ENCODE results near the gene SLC25A39.

The SLC25A39 gene

GRCh38 chr17:44308865-44309264, 15.8 kb downstream of the SLC25A39 start:
- H3K4me3 ChIP-seq (ENCODE audit: low read length), result no peak overlapping the region
- TF ChIP-seq CTCF (IDR thresholded peaks at IDR 0.05; ENCODE audit: insufficient read depth, low read depth, low read length, missing control alignments), result no peak
- DNase-seq (ENCODE audit: low read depth), result no peak

GRCh38 chr17:44308320-44308818, 16.3 kb downstream of the SLC25A39 start, which contains the start of gene RUNDC3A:
RUNDC3A (plus strand) TSS chr17:44308601; CDS start chr17:44308833, 232 bp downstream.
- H3K4me3 ChIP-seq (ENCODE audit: low read length), result peak within 1 kb of the TSS; percentile 49
- peak; percentile 84 for DNase-seq (ENCODE audit: low read depth)

GRCh38 chr17:44307387-44308186, 17.0 kb downstream of the SLC25A39 start:
- no peak for TF ChIP-seq CTCF (IDR thresholded peaks at IDR 0.05; ENCODE audit: insufficient read depth, low read depth, low read length, missing control alignments)
- peak overlapping the region; percentile 49 for H3K4me3 ChIP-seq (ENCODE audit: low read length)
- DNase-seq (ENCODE audit: low read depth), result peak; percentile 75

More at GRCh38 chr17:44308320-44308818, 16.3 kb downstream of the SLC25A39 start, which contains the start of gene RUNDC3A:
- TF ChIP-seq CTCF (IDR thresholded peaks at IDR 0.05; ENCODE audit: insufficient read depth, low read depth, low read length, missing control alignments), result no peak

- H3K4me3 ChIP-seq (ENCODE audit: low read length), result no peak overlapping the region
- no peak for TF ChIP-seq CTCF (IDR thresholded peaks at IDR 0.05; ENCODE audit: insufficient read depth, low read depth, low read length, missing control alignments)
- no peak for DNase-seq (ENCODE audit: low read depth)
These were observed 20.0 kb downstream of the SLC25A39 start for GRCh38 chr17:44304651-44305050.

- DNase-seq (ENCODE audit: low read depth), result peak; percentile 87
- H3K4me3 ChIP-seq (ENCODE audit: low read length), result no peak overlapping the region
- TF ChIP-seq CTCF (IDR thresholded peaks at IDR 0.05; ENCODE audit: insufficient read depth, low read depth, low read length, missing control alignments), result no peak
These were observed 26.6 kb downstream of the SLC25A39 start for GRCh38 chr17:44297975-44298374.

- no peak for TF ChIP-seq CTCF (IDR thresholded peaks at IDR 0.05; ENCODE audit: insufficient read depth, low read depth, low read length, missing control alignments)
- H3K4me3 ChIP-seq (ENCODE audit: low read length), result no peak overlapping the region
- no peak for DNase-seq (ENCODE audit: low read depth)
These were observed 31.0 kb downstream of the SLC25A39 start for GRCh38 chr17:44293509-44294226.
